GM19452 (cell line): ENCODE results near the gene FZD7.

ENCODE experiments used
- ATAC-seq: cut with Tn5 transposase; IDR thresholded peaks from one replicate; pipeline ENCODE4 v1.9.1; 2021; ENCODE audit not compliant: unreplicated experiment

The FZD7 gene

GRCh38 chr2:202035941-202036372, 2.3 kb downstream of the FZD7 start:
- ATAC-seq, result no peak

- ATAC-seq, result no peak
Observed at GRCh38 chr2:202036601-202037037, 3.0 kb downstream of the FZD7 start.

- no peak for ATAC-seq
Observed at GRCh38 chr2:202037086-202037485, 3.4 kb downstream of the FZD7 start.

GRCh38 chr2:202038471-202039277, 5.0 kb downstream of the FZD7 start:
- ATAC-seq, result no peak

GRCh38 chr2:202039278-202040078, 5.8 kb downstream of the FZD7 start:
- no peak for ATAC-seq

DNA sequence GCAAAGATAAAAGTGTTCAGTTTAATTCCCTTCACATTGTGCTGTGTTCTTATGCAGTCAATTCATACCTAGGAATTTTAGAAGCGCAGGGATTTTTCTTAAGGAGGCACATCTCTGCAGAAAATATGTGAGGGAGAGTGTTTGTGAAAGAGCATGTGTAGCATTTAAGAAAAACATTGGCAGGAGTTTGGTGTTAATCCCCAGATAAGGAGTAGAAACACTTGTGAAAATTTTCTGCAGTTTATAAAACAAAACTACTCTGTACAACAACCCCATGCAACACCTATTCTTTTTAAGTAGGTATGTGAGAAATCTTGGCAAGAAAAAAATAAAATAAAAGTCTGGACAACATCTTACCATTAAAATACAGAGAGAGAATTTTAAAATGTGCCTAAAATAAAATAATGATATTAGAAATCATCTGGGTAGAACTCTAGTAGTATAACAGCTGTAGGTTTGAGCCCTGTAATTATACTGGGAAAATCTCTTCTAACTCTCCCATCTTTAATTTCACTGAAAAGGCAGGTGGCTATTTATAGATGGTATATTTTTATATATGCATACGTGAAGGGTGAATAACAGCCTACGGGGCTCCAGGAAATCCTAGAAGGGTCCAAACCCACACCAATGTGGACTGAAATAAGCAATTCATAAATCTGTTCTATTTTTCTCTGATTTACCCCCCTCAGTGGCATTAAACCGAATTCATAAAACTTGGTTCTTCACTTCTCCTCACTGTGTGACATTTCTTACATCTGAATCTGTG, 6.6 kb downstream of the FZD7 start:
- ATAC-seq, result no peak

- no peak for ATAC-seq
Observed at GRCh38 chr2:202042444-202042843, 8.8 kb downstream of the FZD7 start.

GRCh38 chr2:202043475-202043874, 9.8 kb downstream of the FZD7 start:
- ATAC-seq, result no peak

GRCh38 chr2:202044777-202045176, 11.1 kb downstream of the FZD7 start:
- no peak for ATAC-seq

DNA sequence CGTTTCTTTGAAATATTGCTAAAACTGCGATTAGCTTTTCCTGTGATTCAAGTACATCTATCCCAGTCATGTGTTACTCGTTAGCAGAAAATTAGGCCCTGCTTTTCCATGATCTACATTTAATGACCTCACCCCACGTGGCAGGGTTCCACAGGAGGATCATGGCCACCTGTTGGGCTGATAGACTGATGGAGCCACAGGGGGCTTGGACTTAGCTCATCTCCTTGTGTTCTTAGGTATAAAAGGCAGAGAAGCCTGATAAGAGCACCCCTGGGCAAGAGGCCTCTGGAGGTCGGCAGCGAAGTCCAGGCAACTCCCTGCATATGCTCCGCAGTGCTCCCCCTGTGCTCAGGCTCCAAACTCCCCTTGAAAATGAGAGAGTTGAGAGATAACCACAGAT, 12.9 kb downstream of the FZD7 start:
- no peak for ATAC-seq

GRCh38 chr2:202049092-202049728, 15.6 kb downstream of the FZD7 start:
- ATAC-seq, result no peak

GRCh38 chr2:202049840-202050239, 16.2 kb downstream of the FZD7 start:
- no peak for ATAC-seq

DNA sequence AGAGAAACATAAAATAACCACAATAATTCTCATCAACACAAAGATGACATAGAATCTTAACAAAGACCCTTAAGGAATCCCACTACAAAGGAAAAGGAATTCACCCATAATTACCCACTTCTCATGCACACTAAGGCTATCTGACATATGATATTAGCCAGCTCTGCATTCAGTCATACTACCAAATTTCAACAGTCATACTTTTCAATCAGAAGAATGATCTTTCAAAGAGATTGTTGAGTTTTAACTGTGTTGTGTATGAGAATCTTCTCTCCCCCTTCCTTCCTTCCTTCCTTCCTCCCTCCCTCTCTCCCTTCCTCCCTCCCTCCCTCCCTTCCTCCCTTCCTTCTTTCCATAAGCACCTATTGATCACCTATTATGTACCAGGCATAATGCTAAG, 17.0 kb downstream of the FZD7 start:
- no peak for ATAC-seq

- ATAC-seq, result no peak
Observed at GRCh38 chr2:202051499-202052161, 18.0 kb downstream of the FZD7 start.

DNA sequence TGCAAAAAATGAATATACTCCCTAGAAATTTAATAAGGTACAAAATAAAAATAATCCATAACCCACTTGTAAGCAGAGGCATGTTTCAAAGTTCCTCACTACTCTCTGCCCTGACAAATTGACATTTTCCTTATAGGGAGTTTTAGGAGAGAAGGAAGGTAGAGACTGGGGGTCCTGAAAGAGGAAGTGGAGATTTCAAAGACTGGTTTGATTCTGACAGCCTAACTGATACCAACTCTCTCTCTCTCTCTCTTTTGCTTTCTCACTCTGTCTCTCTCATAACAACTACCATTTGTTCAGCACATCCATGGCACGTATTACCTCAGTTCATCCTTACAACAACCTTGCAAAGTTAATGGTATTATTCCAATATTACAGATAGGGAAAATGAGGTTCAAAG, 18.6 kb downstream of the FZD7 start:
- no peak for ATAC-seq

- ATAC-seq, result no peak
Observed at GRCh38 chr2:202054679-202055078, 21.0 kb downstream of the FZD7 start.

GRCh38 chr2:202056611-202057010, 23.0 kb downstream of the FZD7 start:
- ATAC-seq, result no peak

- no peak for ATAC-seq
Observed at GRCh38 chr2:202060218-202060617, 26.6 kb downstream of the FZD7 start.

DNA sequence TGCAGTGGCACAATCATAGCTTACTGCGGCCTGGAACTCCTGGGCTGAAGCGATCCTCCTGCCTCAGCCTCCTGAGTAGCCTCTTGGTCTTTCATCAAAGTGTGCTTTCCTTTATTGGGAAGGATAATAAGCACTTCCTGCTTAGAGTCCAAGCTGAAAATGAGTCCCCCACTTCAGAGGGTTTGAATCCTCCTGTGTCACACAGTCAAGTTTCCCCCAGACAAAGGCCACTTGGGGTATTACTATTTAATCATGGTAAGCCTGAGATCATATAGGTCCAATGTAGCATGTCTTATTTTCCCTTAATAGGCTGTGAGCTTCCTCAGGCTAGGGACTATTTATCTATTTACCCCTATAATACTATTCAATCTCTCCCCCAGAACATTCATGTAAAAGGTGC, 28.0 kb downstream of the FZD7 start:
- ATAC-seq, result no peak

GRCh38 chr2:202064171-202064880, 30.7 kb downstream of the FZD7 start:
- ATAC-seq, result no peak
